ENCODE measurements around the gene TBC1D9. TPM values are rescaled to one million over a fixed set of nuclear protein-coding genes. Genes with fewer than 3 reads are reported as not detected.

The TBC1D9 gene
- total and polyA plus RNA-seq, 2 donors (not counting 1 experiment from before 2014, with no cell fraction given), result 48.9 to 235 TPM

GRCh38 chr4:140680686-140681085, 75.5 kb downstream of the TBC1D9 start:
- Histone ChIP-seq H3K27me3 (replicated peaks in 1 of 4; ENCODE audit: control extremely low read depth in 1 of 4, control insufficient read depth in 3 of 4, insufficient read depth in 4 of 4, low read length in 3 of 4) (no peaks in the 10 kb centered on the region), H3K4me3 (ENCODE audit: control extremely low read depth in 1 of 5, extremely low read depth in 1 of 5, insufficient read depth in 1 of 5, low read depth in 2 of 5, low read length in 4 of 5) (no peak overlapping the region), H2AFZ (ENCODE audit: insufficient read depth, low read depth, low read length, poor library complexity, severe bottlenecking) (no peak overlapping the region), H4K20me1 (ENCODE audit: control insufficient read depth, insufficient read depth, low read length, poor library complexity, severe bottlenecking) (peaks cover 18% of the 10 kb centered on the region), H3K4me2 (replicated peaks; ENCODE audit: low read depth, low read length, poor library complexity, severe bottlenecking) (no peak overlapping the region), H3K9me3 (ENCODE audit: control extremely low read depth in 1 of 3, control insufficient read depth in 2 of 3, insufficient read depth in 1 of 3, low read length in 2 of 3) (no peaks in the 10 kb centered on the region), H3K4me1 (ENCODE audit: control insufficient read depth in 2 of 2, insufficient read depth in 2 of 2, low read length in 2 of 2) (peaks cover 5% of the 10 kb centered on the region in 2 donors), H3K9ac (ENCODE audit: low read length) (no peak overlapping the region), H3K79me2 (ENCODE audit: control insufficient read depth, insufficient read depth, low read length) (peaks cover 21% of the 10 kb centered on the region), H3K27ac (ENCODE audit: low read length in 2 of 2) (no peak overlapping the region), H3K36me3 (replicated peaks in 1 of 2; ENCODE audit: control extremely low read depth in 1 of 2, control insufficient read depth in 1 of 2, extremely low read depth in 1 of 2, insufficient read depth in 2 of 2, low read length in 1 of 2) (peaks cover 5 to 79% of the 10 kb centered on the region in 2 experiments)
- TF ChIP-seq, protein P1, sequence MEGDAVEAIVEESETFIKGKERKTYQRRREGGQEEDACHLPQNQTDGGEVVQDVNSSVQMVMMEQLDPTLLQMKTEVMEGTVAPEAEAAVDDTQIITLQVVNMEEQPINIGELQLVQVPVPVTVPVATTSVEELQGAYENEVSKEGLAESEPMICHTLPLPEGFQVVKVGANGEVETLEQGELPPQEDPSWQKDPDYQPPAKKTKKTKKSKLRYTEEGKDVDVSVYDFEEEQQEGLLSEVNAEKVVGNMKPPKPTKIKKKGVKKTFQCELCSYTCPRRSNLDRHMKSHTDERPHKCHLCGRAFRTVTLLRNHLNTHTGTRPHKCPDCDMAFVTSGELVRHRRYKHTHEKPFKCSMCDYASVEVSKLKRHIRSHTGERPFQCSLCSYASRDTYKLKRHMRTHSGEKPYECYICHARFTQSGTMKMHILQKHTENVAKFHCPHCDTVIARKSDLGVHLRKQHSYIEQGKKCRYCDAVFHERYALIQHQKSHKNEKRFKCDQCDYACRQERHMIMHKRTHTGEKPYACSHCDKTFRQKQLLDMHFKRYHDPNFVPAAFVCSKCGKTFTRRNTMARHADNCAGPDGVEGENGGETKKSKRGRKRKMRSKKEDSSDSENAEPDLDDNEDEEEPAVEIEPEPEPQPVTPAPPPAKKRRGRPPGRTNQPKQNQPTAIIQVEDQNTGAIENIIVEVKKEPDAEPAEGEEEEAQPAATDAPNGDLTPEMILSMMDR (IDR thresholded peaks at IDR 0.05), result no peak
- TF ChIP-seq EZH2 (IDR thresholded peaks at IDR 0.05; ENCODE audit: borderline replicate concordance, insufficient read depth, low read depth, low read length, poor library complexity, severe bottlenecking), result no peak
- no peak for ATAC-seq (ENCODE audit: low read depth)
- POLR2A ChIA-PET, result no interaction called here
- intact Hi-C loops (cut with micrococcal nuclease), result loop anchor here (5.0 kb wide), 1 partner anchor 172 kb away; no protein-coding TSS in a partner anchor
- no peak for DNase-seq
- Mint-ChIP-seq H3K27me3 (no peaks in the 10 kb centered on the region), H3K9me3 (ENCODE audit: insufficient read depth) (no peaks in the 10 kb centered on the region), H3K4me3 (no peak overlapping the region), H3K4me1 (peaks cover 13% of the 10 kb centered on the region), H3K27ac (no peak overlapping the region)
- WGBS (ENCODE audit: insufficient coverage), result 100% methylated on average over 1 of the region's 1 CpG
- CTCF ChIA-PET, result no interaction called here

DNA sequence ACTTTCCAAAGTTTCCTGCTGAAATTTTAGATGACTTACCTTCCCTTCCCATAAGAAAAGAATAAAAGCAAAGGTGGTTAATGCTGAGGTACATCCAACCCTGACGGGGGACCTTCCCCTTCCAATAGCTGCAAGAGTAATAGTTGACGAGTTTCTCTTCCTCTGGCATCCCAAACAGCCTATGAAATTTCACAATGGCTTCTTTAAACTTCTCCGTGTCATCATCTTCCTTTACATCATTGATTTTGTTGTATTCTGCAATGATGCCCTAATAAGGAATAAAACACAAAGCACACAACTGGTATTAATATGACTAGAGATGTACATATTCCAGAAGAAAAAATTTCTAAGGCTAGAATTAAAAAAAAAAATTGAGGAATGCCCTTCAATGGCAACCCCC, 76.6 kb downstream of the TBC1D9 start:
- no peak for DNase-seq
- Histone ChIP-seq H4K20me1 (ENCODE audit: control insufficient read depth, insufficient read depth, low read length, poor library complexity, severe bottlenecking) (peaks cover 24% of the 10 kb centered on the region), H3K4me1 (ENCODE audit: control insufficient read depth in 2 of 2, insufficient read depth in 2 of 2, low read length in 2 of 2) (peaks cover 8 to 9% of the 10 kb centered on the region in 2 donors), H3K27me3 (replicated peaks in 1 of 4; ENCODE audit: control extremely low read depth in 1 of 4, control insufficient read depth in 3 of 4, insufficient read depth in 4 of 4, low read length in 3 of 4) (no peaks in the 10 kb centered on the region), H3K27ac (ENCODE audit: low read length in 2 of 2) (no peak overlapping the region), H3K4me2 (replicated peaks; ENCODE audit: low read depth, low read length, poor library complexity, severe bottlenecking) (no peak overlapping the region), H2AFZ (ENCODE audit: insufficient read depth, low read depth, low read length, poor library complexity, severe bottlenecking) (no peak overlapping the region), H3K36me3 (replicated peaks in 1 of 2; ENCODE audit: control extremely low read depth in 1 of 2, control insufficient read depth in 1 of 2, extremely low read depth in 1 of 2, insufficient read depth in 2 of 2, low read length in 1 of 2) (peaks cover 5 to 80% of the 10 kb centered on the region in 2 experiments), H3K4me3 (ENCODE audit: control extremely low read depth in 1 of 5, extremely low read depth in 1 of 5, insufficient read depth in 1 of 5, low read depth in 2 of 5, low read length in 4 of 5) (no peak overlapping the region), H3K9me3 (ENCODE audit: control extremely low read depth in 1 of 3, control insufficient read depth in 2 of 3, insufficient read depth in 1 of 3, low read length in 2 of 3) (no peaks in the 10 kb centered on the region), H3K79me2 (ENCODE audit: control insufficient read depth, insufficient read depth, low read length) (peaks cover 21% of the 10 kb centered on the region), H3K9ac (ENCODE audit: low read length) (no peak overlapping the region)
- ChIA-PET CTCF (interaction anchor here (1.1 kb wide), 1 partner anchor 168 kb away, joined by 4 read pairs; no protein-coding TSS in a partner anchor), POLR2A (no interaction called here)
- intact Hi-C loops (cut with micrococcal nuclease), result loop anchor here (5.0 kb wide), 1 partner anchor 63 kb away; no protein-coding TSS in a partner anchor
- peaks cover 16% of the 10 kb centered on the region for H3K4me1 Mint-ChIP-seq
- no peaks in the 10 kb centered on the region for H3K27me3 Mint-ChIP-seq
- H3K27ac Mint-ChIP-seq, result no peak overlapping the region
- TF ChIP-seq, protein P1 (IDR thresholded peaks at IDR 0.05), result no peak
- no peak for TF ChIP-seq EZH2 (IDR thresholded peaks at IDR 0.05; ENCODE audit: borderline replicate concordance, insufficient read depth, low read depth, low read length, poor library complexity, severe bottlenecking)
- no CpG with 5 or more reads among the region's 3 CpGs for WGBS (ENCODE audit: insufficient coverage)
- H3K4me3 Mint-ChIP-seq, result no peak overlapping the region
- ATAC-seq (ENCODE audit: low read depth), result no peak
- no peaks in the 10 kb centered on the region for H3K9me3 Mint-ChIP-seq (ENCODE audit: insufficient read depth)

All from B cell (primary cell).